HG02798 (cell line): ENCODE data around the gene SPEG.

Source experiments
- ATAC-seq: cut with Tn5 transposase; IDR thresholded peaks from one replicate; pipeline ENCODE4 v1.9.1; 2021; ENCODE audit warnings: mild to moderate bottlenecking; ENCODE audit not compliant: unreplicated experiment, poor library complexity

The SPEG gene

DNA sequence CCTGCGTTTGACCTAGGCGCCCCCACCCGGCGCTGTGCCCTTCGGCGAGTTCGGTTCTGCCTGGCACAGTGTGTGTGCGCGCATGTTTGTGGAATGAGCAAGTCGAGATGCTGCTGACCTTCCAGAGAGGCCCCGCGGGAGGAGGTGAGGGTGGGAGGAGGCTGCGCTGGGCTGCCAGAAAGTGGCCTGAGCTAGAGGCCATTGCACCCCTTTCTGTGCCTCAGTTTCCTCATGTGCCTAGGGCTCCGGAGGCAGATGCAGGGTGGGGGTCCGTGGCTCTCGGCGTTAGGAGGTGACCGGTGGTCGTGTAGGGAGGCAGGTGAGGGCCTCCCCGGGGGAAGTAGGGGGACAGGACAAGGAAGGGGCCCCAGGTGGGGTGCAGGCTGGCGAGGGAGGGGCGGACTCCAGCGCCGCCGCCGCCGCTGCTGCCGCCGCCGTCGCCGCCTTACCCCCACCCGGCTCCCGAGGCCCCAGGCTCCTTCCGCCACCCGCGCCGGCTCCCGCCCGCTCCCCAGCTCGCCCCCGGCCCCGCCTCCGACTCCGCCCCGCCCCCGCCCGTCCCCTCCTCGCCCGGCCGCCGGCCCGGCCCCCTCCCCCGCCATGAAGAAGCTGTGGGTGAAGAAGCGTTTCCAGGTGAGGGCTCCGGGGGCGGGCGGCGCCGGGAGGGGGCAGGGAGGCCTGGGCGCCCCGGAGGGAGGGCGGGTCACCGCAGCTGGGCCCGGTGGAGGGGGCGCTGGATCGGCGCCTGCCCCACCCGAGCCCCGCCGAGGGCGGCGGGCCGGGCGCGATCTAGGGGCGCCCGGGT lies 7.0 kb downstream of the SPEG start:
- no peak for ATAC-seq

- no peak for ATAC-seq
These were observed 7.8 kb downstream of the SPEG start for GRCh38 chr2:219442256-219443015.

GRCh38 chr2:219443016-219443696 lies 8.5 kb downstream of the SPEG start:
- ATAC-seq = no peak

DNA sequence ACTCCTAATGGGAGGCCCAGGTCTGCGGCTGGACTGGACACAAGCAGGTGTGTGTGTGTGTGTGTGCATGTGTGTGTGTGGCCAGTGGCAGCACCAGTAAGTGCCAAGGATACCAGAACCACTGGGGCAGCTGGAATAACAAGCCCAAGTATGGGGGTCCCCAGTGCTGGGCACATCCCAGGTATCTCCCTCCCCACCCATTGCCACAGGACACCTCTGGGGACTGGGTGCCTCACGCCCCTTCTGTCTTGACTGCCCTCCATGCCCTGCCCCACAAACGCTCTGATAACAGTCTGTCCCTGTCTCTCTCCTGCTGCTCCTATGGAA lies 9.0 kb downstream of the SPEG start:
- ATAC-seq = no peak

GRCh38 chr2:219444566-219445091 lies 10.0 kb downstream of the SPEG start:
- ATAC-seq = no peak

DNA sequence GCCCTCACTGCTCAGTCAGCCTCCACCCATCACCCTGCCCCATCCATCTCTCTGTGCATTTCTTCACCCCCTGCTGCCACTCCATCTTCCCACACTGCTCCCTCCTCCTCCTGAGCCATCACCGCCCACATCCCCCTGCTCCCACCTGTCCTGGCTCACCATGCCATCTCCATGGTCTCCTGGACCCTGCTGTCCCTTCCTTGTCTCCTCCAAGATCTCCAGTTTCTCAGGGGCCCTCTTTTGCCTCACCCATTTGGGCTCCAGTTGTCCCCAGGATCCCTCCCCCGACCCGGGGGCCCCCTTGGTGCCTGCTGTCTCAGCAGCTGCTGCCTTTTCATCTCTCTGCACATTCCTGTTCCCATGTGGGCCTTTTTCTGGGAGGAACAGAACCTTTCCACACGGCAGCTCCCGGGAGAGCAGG lies 10.6 kb downstream of the SPEG start:
- ATAC-seq = no peak

- ATAC-seq = no peak
These were observed 11.5 kb downstream of the SPEG start for GRCh38 chr2:219446101-219446504.

GRCh38 chr2:219446689-219447088 lies 12.0 kb downstream of the SPEG start:
- ATAC-seq = no peak

GRCh38 chr2:219447242-219448098 lies 12.8 kb downstream of the SPEG start:
- ATAC-seq = no peak

GRCh38 chr2:219448099-219448775 lies 13.6 kb downstream of the SPEG start:
- no peak for ATAC-seq

DNA sequence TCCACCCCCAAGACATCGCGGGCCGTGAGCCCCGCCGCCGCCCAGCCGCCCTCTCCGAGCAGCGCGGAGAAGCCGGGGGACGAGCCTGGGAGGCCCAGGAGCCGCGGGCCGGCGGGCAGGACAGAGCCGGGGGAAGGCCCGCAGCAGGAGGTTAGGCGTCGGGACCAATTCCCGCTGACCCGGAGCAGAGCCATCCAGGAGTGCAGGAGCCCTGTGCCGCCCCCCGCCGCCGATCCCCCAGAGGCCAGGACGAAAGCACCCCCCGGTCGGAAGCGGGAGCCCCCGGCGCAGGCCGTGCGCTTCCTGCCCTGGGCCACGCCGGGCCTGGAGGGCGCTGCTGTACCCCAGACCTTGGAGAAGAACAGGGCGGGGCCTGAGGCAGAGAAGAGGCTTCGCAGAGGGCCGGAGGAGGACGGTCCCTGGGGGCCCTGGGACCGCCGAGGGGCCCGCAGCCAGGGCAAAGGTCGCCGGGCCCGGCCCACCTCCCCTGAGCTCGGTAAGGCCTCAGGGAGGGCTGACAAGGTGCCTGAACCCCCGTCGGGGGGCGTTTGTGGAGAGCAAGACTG lies 14.2 kb downstream of the SPEG start:
- no peak for ATAC-seq

DNA sequence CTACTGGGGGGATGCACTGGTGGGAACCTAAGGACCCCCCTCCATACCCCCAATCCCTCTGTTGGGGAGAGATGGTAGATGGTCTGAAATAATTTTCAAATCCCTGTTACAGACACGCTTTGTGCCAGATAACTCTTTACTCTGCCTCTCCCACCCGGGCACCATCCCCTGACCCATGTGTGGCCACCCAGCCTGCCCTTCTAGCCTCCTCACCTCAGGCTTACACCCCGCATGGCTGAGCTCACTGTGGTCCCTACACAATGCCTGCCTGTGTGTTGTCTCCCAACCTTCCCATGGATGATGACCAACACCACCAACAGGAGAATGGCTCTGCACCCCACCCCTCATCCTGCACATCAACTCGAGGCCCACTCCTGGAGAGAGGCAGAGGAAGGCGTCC lies 15.0 kb downstream of the SPEG start:
- no peak for ATAC-seq

- ATAC-seq = no peak
These were observed 17.2 kb downstream of the SPEG start for GRCh38 chr2:219451661-219452360.

DNA sequence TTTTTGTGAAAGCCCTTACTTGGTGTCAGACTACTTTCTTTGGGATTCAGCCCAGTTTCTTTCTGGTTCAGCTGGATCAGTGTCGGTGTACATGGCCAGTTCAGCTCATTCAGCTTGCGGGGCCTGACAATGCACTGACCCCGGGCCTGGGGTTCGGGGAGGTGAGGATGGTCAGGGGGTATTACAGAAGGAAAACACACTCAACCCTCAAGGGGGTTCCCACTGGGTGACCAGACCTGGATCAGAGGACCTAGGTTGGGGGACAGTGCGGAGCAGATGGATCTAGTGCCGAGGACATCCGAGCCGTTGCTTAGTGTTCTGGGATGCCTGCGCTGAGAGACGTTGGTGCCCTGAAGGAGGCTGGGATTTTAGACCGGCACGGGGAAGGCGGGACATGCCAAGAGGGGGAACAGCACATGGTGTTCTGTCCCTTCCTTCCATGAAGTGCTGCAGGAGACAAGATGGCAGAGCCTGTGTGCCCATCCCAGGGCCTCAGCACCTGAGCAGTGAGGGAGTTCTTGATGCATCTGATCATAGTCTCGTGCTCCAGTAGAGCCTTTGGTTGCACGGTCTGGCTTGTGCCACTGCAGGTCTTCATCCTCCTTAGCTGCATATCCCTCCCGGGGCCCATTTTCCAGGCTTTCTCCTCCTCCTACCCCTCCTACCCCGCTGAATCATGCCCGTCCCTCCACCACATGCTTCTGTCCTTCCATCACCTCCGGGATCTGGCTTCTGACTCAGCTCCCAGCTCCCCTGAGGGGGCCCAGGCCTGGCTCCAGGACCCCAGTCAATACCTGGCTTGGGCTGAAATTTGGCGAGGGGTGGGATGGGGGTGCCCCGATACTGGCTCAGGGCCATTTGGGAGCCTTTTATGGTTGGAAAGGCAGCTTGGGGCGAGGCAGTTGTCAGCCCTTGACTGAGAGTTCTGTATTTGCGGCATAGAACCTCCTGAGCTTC lies 18.0 kb downstream of the SPEG start:
- no peak for ATAC-seq

GRCh38 chr2:219453671-219454590 lies 19.3 kb downstream of the SPEG start:
- no peak for ATAC-seq

DNA sequence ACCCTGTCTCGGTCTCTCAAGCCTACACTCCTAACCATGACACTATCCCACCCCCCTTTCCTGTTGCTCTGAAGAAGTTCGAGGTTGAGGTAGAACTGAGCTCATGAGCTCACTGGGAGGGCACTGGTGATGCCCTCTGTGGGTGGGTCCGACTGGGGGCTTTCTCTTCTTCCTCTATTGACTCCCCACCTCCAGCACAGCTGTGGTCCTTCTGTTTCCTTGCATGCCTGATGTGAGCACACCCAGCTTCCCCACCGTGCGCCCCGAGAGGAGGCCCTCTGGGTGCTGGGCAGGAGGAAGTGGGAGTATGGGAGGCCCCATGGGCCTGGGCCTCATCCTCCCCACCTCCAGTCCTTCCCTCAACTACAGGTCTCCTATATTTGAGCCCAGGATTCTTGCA lies 20.9 kb downstream of the SPEG start:
- no peak for ATAC-seq
